OCI-LY1 (cell line): ENCODE data around the gene MAGI1.

Experiments
- H2AFZ ChIP-seq: fragments of 200-600 bp; sonication (generic), shearing (Covaris generic); 2 replicates; pipeline ENCODE4 v1.6.0; 2014; ENCODE audit warnings: antibody characterized with exemption, mild to moderate bottlenecking, low read length
- H3F3A ChIP-seq: fragments of 200-600 bp; sonication (generic), shearing (Covaris generic); 2 replicates; pipeline ENCODE4 v1.6.0; 2014; ENCODE audit warnings: mild to moderate bottlenecking, antibody characterized with exemption, low read length, moderate library complexity; ENCODE audit not compliant: insufficient read depth
- H3K27ac ChIP-seq: fragments of 200-600 bp; sonication (generic); 2 replicates; pipeline ENCODE4 v1.5.1; 2014; ENCODE audit warnings: low read length, mixed run types, mild to moderate bottlenecking, low read depth; ENCODE audit not compliant: poor library complexity, severe bottlenecking
- H3K27me3 ChIP-seq: fragments of 200-600 bp; sonication (generic); 2 replicates; pipeline ENCODE4 v1.6.0; 2014; ENCODE audit warnings: antibody characterized with exemption, mild to moderate bottlenecking, low read length, moderate library complexity; ENCODE audit not compliant: insufficient read depth
- H3K36me3 ChIP-seq: fragments of 200-600 bp; sonication (generic); 2 replicates; pipeline ENCODE4 v1.6.1; 2014; ENCODE audit warnings: mild to moderate bottlenecking, antibody characterized with exemption, low read length, moderate library complexity, mixed read lengths; ENCODE audit not compliant: insufficient read depth
- H3K4me1 ChIP-seq: fragments of 200-600 bp; sonication (generic); 2 replicates; pipeline ENCODE4 v1.5.1; 2014; ENCODE audit warnings: mild to moderate bottlenecking, low read length, moderate library complexity; ENCODE audit not compliant: insufficient read depth, severe bottlenecking
- H3K4me2 ChIP-seq: fragments of 200-600 bp; sonication (generic), shearing (Covaris generic); 2 replicates; pipeline ENCODE4 v1.6.1; 2014; ENCODE audit warnings: low read length
- H3K4me3 ChIP-seq: fragments of 200-600 bp; sonication (generic); 2 replicates; pipeline ENCODE4 v1.5.1; 2014; ENCODE audit warnings: low read length, low read depth, mild to moderate bottlenecking, mixed read lengths; ENCODE audit not compliant: poor library complexity, severe bottlenecking
- H3K79me2 ChIP-seq: fragments of 200-600 bp; shearing (Covaris generic); 2 replicates; pipeline ENCODE4 v1.6.1; 2016; ENCODE audit warnings: mixed run types, low read length, mixed read lengths; ENCODE audit not compliant: insufficient read depth
- H3K9ac ChIP-seq: fragments of 200-600 bp; sonication (generic), shearing (Covaris generic); 2 replicates; pipeline ENCODE4 v1.6.1; 2014; ENCODE audit warnings: mild to moderate bottlenecking, low read length, mixed read lengths
- H3K9me2 ChIP-seq: fragments of 200-600 bp; sonication (generic), shearing (Covaris generic); 2 replicates; pipeline ENCODE4 v1.6.1; 2014; ENCODE audit warnings: low read depth, mild to moderate bottlenecking, low read length, mixed read lengths
- H3K9me3 ChIP-seq: fragments of 200-600 bp; shearing (Covaris generic); 2 replicates; pipeline ENCODE4 v1.6.1; 2014; ENCODE audit warnings: low read length, mixed read lengths
- H4K20me1 ChIP-seq: fragments of 200-600 bp; sonication (generic), shearing (Covaris generic); 2 replicates; pipeline ENCODE4 v1.6.0; 2016; ENCODE audit warnings: mild to moderate bottlenecking, low read length; ENCODE audit not compliant: insufficient read depth
- EZH2 ChIP-seq: fragments of 200-600 bp; sonication (generic), shearing (Covaris generic); IDR thresholded peaks from 2 replicates; pipeline ENCODE4 v1.8.0; 2017; ENCODE audit warnings: borderline replicate concordance, mixed run types, mild to moderate bottlenecking, antibody characterized with exemption, low read length, moderate library complexity, mixed read lengths
- TF ChIP-seq, protein P1 (sequence below): fragments of 200-600 bp; sonication (generic), shearing (Covaris generic); IDR thresholded peaks from 2 replicates; pipeline ENCODE4 v1.5.1; 2017; ENCODE audit warnings: mild to moderate bottlenecking, antibody characterized with exemption, low read length, moderate library complexity, mixed read lengths

The MAGI1 gene

DNA sequence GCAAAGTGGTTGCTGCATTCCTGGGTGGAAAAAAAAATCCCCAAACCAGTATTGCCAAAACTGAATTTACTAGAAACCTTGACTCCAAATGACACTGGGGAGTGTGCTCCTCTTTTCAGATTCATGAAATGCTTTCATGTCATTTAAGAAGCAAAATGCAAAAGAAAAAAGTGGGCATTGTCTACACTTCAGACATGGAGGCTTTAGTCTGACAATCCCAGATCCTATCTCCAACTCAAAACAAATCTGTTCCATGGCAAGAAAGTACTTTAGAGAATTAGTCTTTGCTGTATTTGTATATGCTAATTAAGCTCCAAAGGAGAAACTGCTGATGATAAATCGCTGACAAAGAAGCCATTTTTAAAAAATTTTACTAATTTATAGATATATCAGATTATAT is 366.7 kb downstream of the MAGI1 start:
- H3K9me2 ChIP-seq = no peaks in the 10 kb centered on the region
- H3K4me3 ChIP-seq = no peak overlapping the region
- no peak overlapping the region for H2AFZ ChIP-seq
- H3K4me1 ChIP-seq = no peaks in the 10 kb centered on the region
- no peak overlapping the region for H3K9ac ChIP-seq
- no peaks in the 10 kb centered on the region for H3K36me3 ChIP-seq
- H3K79me2 ChIP-seq = no peaks in the 10 kb centered on the region
- no peak overlapping the region for H3K4me2 ChIP-seq
- no peaks in the 10 kb centered on the region for H3K9me3 ChIP-seq
- H3F3A ChIP-seq = no peaks in the 10 kb centered on the region
- no peaks in the 10 kb centered on the region for H3K27me3 ChIP-seq
- no peak overlapping the region for H3K27ac ChIP-seq
- H4K20me1 ChIP-seq = no peaks in the 10 kb centered on the region
- TF ChIP-seq, protein P1, sequence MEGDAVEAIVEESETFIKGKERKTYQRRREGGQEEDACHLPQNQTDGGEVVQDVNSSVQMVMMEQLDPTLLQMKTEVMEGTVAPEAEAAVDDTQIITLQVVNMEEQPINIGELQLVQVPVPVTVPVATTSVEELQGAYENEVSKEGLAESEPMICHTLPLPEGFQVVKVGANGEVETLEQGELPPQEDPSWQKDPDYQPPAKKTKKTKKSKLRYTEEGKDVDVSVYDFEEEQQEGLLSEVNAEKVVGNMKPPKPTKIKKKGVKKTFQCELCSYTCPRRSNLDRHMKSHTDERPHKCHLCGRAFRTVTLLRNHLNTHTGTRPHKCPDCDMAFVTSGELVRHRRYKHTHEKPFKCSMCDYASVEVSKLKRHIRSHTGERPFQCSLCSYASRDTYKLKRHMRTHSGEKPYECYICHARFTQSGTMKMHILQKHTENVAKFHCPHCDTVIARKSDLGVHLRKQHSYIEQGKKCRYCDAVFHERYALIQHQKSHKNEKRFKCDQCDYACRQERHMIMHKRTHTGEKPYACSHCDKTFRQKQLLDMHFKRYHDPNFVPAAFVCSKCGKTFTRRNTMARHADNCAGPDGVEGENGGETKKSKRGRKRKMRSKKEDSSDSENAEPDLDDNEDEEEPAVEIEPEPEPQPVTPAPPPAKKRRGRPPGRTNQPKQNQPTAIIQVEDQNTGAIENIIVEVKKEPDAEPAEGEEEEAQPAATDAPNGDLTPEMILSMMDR = no peak
- no peak for TF ChIP-seq EZH2

DNA sequence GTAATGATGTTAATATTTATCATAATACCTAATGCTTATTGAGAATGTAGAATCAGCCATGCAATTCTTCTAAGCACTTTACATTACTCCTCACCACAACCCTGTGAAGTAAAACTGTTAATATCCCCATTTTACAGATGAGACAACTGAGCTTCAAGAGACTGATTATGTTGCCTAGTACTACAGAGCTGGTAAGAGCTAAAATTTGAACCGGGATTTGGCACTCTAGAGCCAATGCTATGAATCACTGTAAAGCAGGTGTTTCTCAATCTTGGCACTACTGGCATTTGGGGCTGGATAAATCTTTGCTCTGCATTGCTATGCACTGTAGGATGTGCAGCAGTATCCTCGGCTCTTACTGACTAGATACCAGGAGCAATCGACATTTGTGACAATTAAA is 367.7 kb downstream of the MAGI1 start:
- Histone ChIP-seq H3K9me3 (no peaks in the 10 kb centered on the region), H3K79me2 (no peaks in the 10 kb centered on the region), H3K9ac (no peak overlapping the region), H3K4me2 (no peak overlapping the region), H2AFZ (no peak overlapping the region), H4K20me1 (no peaks in the 10 kb centered on the region), H3K4me1 (no peaks in the 10 kb centered on the region), H3F3A (no peaks in the 10 kb centered on the region), H3K27ac (no peak overlapping the region), H3K4me3 (no peak overlapping the region), H3K36me3 (no peaks in the 10 kb centered on the region), H3K9me2 (no peaks in the 10 kb centered on the region), H3K27me3 (no peaks in the 10 kb centered on the region)
- TF ChIP-seq, protein P1 = no peak
- no peak for TF ChIP-seq EZH2

DNA sequence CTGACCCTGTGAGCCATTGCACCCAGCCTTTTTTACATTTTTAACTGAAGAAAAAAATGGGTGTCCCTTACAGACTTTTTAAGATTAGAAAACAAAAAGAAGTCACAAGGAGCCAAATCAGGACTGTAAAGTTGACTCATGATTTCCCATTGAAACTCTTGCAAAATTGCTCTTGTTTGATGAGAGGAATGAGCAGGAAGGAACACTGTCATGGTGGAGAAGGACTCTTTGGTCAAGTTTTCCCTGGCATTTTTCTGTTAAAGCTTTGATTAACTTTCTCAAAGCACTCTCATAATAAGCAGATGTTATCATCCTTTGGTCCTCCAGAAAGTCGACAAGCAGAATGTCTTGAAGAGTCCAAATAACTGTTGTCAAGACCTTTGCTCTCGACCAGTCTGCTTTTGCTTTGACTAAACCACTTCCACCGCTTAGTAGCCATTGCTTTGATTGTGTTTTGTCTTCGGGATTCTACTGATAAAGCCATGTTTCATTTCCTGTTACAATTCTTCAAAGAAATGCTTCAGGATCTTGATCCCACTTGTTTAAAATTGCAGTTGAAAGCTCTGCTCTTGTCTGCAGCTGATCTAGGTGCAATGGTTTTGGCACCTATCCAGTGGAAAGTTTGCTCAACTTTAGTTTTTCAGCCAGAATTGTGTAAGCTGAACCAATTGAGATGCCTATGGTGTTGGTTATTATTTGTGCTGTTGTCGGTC is 369.4 kb downstream of the MAGI1 start:
- no peaks in the 10 kb centered on the region for H3K9me2 ChIP-seq
- no peaks in the 10 kb centered on the region for H3K27me3 ChIP-seq
- no peaks in the 10 kb centered on the region for H3K79me2 ChIP-seq
- H4K20me1 ChIP-seq = no peaks in the 10 kb centered on the region
- H2AFZ ChIP-seq = no peak overlapping the region
- H3K4me1 ChIP-seq = no peaks in the 10 kb centered on the region
- TF ChIP-seq EZH2 = no peak
- TF ChIP-seq, protein P1 = no peak
- no peaks in the 10 kb centered on the region for H3F3A ChIP-seq
- no peaks in the 10 kb centered on the region for H3K9me3 ChIP-seq
- H3K4me2 ChIP-seq = no peak overlapping the region
- H3K36me3 ChIP-seq = no peaks in the 10 kb centered on the region
- no peak overlapping the region for H3K4me3 ChIP-seq
- no peak overlapping the region for H3K27ac ChIP-seq
- no peak overlapping the region for H3K9ac ChIP-seq
